Stimulated activated naive B cell treated with anti-CD40 and anti-IgM and Interleukin-4, amounts not matched to agents 10 μg/mL and 1 μg/mL and 100 μg/mL, for 72 hours (primary cell): ENCODE results near the gene FHIT.
A peak's percentile ranks its signal among the peaks of the same experiment; 100 is the strongest.

Source experiments
- ATAC-seq, 2 donors: fragments of 150-1000 bp; cut with Tn5 transposase; replicated peaks; 2 replicates each; pipeline ENCODE4 v1.10.0; 2021; ENCODE audit warnings: moderate library complexity in 1 of 2
- DNase-seq: peaks from one replicate; pipeline ENCODE4 v3.0.0; 2021
- H3K27ac Mint-ChIP-seq: one replicate; pipeline ENCODE4 v1.8.0; 2022; ENCODE audit warnings: mild to moderate bottlenecking, mixed read lengths
- H3K27me3 Mint-ChIP-seq, 2 donors: one replicate each; pipeline ENCODE4 v1.8.0; 2022; ENCODE audit warnings: mixed read lengths in 2 of 2
- H3K36me3 Mint-ChIP-seq, 2 donors: one replicate each; pipeline ENCODE4 v1.8.0; 2022; ENCODE audit warnings: mixed read lengths in 2 of 2, mild to moderate bottlenecking in 1 of 2
- H3K4me1 Mint-ChIP-seq, 2 donors: one replicate each; pipeline ENCODE4 v1.8.0; 2022; ENCODE audit warnings: mixed read lengths in 2 of 2, mild to moderate bottlenecking in 1 of 2
- H3K4me3 Mint-ChIP-seq, 2 donors: one replicate each; pipeline ENCODE4 v1.8.0; 2022; ENCODE audit warnings: mild to moderate bottlenecking in 2 of 2, mixed read lengths in 2 of 2, moderate library complexity in 1 of 2
- H3K9me3 Mint-ChIP-seq, 2 donors: one replicate each; pipeline ENCODE4 v1.8.0; 2022; ENCODE audit warnings: mixed read lengths in 2 of 2, mild to moderate bottlenecking in 1 of 2

FHIT gene

GRCh38 chr3:60652829-60653228 lies 598.4 kb downstream of the FHIT start:
- Mint-ChIP-seq H3K4me1 (peaks cover 7 to 15% of the 10 kb centered on the region in 2 donors), H3K9me3 (peaks cover 3 to 4% of the 10 kb centered on the region in 2 donors), H3K27ac (no peak overlapping the region), H3K27me3 (no peaks in the 10 kb centered on the region), H3K4me3 (no peak overlapping the region), H3K36me3 (peaks cover 0 to 4% of the 10 kb centered on the region in 2 donors)
- ATAC-seq (no peak), DNase-seq (no peak)

- no peak for DNase-seq
- ATAC-seq: no peak
- no peaks in the 10 kb centered on the region for H3K27me3 Mint-ChIP-seq
- peaks cover 0 to 4% of the 10 kb centered on the region in 2 donors for H3K36me3 Mint-ChIP-seq
- H3K4me3 Mint-ChIP-seq: no peak overlapping the region
- no peak overlapping the region for H3K27ac Mint-ChIP-seq
- H3K4me1 Mint-ChIP-seq: peaks cover 7 to 12% of the 10 kb centered on the region in 2 donors
- H3K9me3 Mint-ChIP-seq: peaks cover 3 to 4% of the 10 kb centered on the region in 2 donors
Observed at GRCh38 chr3:60651799-60652198, 599.5 kb downstream of the FHIT start.

- no peak overlapping the region for H3K4me3 Mint-ChIP-seq
- H3K27me3 Mint-ChIP-seq: no peaks in the 10 kb centered on the region
- H3K9me3 Mint-ChIP-seq: peaks cover 3 to 4% of the 10 kb centered on the region in 2 donors
- H3K4me1 Mint-ChIP-seq: peaks cover 7 to 12% of the 10 kb centered on the region in 2 donors
- DNase-seq: no peak
- no peak overlapping the region for H3K27ac Mint-ChIP-seq
- ATAC-seq: no peak
- H3K36me3 Mint-ChIP-seq: peaks cover 0 to 4% of the 10 kb centered on the region in 2 donors
Observed at GRCh38 chr3:60650171-60650570, 601.1 kb downstream of the FHIT start.

GRCh38 chr3:60645801-60646200 lies 605.5 kb downstream of the FHIT start:
- no peaks in the 10 kb centered on the region for H3K9me3 Mint-ChIP-seq
- H3K27me3 Mint-ChIP-seq: no peaks in the 10 kb centered on the region
- no peak overlapping the region for H3K4me3 Mint-ChIP-seq
- ATAC-seq (no peak), DNase-seq (no peak)
- no peaks in the 10 kb centered on the region for H3K4me1 Mint-ChIP-seq
- H3K27ac Mint-ChIP-seq: no peak overlapping the region
- no peaks in the 10 kb centered on the region for H3K36me3 Mint-ChIP-seq

GRCh38 chr3:60643831-60644230 lies 607.4 kb downstream of the FHIT start:
- no peaks in the 10 kb centered on the region for H3K27me3 Mint-ChIP-seq
- H3K27ac Mint-ChIP-seq: no peak overlapping the region
- no peak overlapping the region for H3K4me3 Mint-ChIP-seq
- DNase-seq (no peak), ATAC-seq (no peak)
- no peaks in the 10 kb centered on the region for H3K9me3 Mint-ChIP-seq
- H3K4me1 Mint-ChIP-seq: no peaks in the 10 kb centered on the region
- no peaks in the 10 kb centered on the region for H3K36me3 Mint-ChIP-seq

- no peak overlapping the region for H3K27ac Mint-ChIP-seq
- H3K9me3 Mint-ChIP-seq: no peaks in the 10 kb centered on the region
- H3K27me3 Mint-ChIP-seq: no peaks in the 10 kb centered on the region
- H3K4me1 Mint-ChIP-seq: no peaks in the 10 kb centered on the region
- DNase-seq (no peak), ATAC-seq (no peak)
- no peak overlapping the region for H3K4me3 Mint-ChIP-seq
- H3K36me3 Mint-ChIP-seq: no peaks in the 10 kb centered on the region
Observed at GRCh38 chr3:60641354-60641753, 609.9 kb downstream of the FHIT start.

- H3K36me3 Mint-ChIP-seq: no peaks in the 10 kb centered on the region
- H3K27ac Mint-ChIP-seq: no peak overlapping the region
- H3K4me1 Mint-ChIP-seq: no peaks in the 10 kb centered on the region
- H3K27me3 Mint-ChIP-seq: no peaks in the 10 kb centered on the region
- DNase-seq (no peak), ATAC-seq (no peak)
- H3K4me3 Mint-ChIP-seq: no peak overlapping the region
- H3K9me3 Mint-ChIP-seq: no peaks in the 10 kb centered on the region
Observed at GRCh38 chr3:60636846-60637245, 614.4 kb downstream of the FHIT start.

- Mint-ChIP-seq H3K27ac (no peak overlapping the region), H3K9me3 (no peaks in the 10 kb centered on the region), H3K4me3 (no peak overlapping the region), H3K27me3 (no peaks in the 10 kb centered on the region), H3K36me3 (no peaks in the 10 kb centered on the region), H3K4me1 (no peaks in the 10 kb centered on the region)
- no peak for ATAC-seq
- no peak for DNase-seq
Observed at GRCh38 chr3:60633644-60634043, 617.6 kb downstream of the FHIT start.

GRCh38 chr3:60631509-60631908 lies 619.7 kb downstream of the FHIT start:
- Mint-ChIP-seq H3K9me3 (no peaks in the 10 kb centered on the region), H3K27me3 (no peaks in the 10 kb centered on the region), H3K4me3 (no peak overlapping the region), H3K4me1 (no peaks in the 10 kb centered on the region), H3K36me3 (no peaks in the 10 kb centered on the region), H3K27ac (no peak overlapping the region)
- ATAC-seq (no peak), DNase-seq (no peak)

- H3K4me3 Mint-ChIP-seq: no peak overlapping the region
- no peaks in the 10 kb centered on the region for H3K9me3 Mint-ChIP-seq
- no peaks in the 10 kb centered on the region for H3K4me1 Mint-ChIP-seq
- DNase-seq (no peak), ATAC-seq (no peak)
- H3K27ac Mint-ChIP-seq: no peak overlapping the region
- H3K27me3 Mint-ChIP-seq: no peaks in the 10 kb centered on the region
- no peaks in the 10 kb centered on the region for H3K36me3 Mint-ChIP-seq
Observed at GRCh38 chr3:60630953-60631352, 620.3 kb downstream of the FHIT start.

GRCh38 chr3:60629816-60630215 lies 621.4 kb downstream of the FHIT start:
- H3K27me3 Mint-ChIP-seq: no peaks in the 10 kb centered on the region
- H3K9me3 Mint-ChIP-seq: no peaks in the 10 kb centered on the region
- ATAC-seq (no peak), DNase-seq (no peak)
- no peak overlapping the region for H3K27ac Mint-ChIP-seq
- H3K36me3 Mint-ChIP-seq: no peaks in the 10 kb centered on the region
- H3K4me1 Mint-ChIP-seq: no peaks in the 10 kb centered on the region
- no peak overlapping the region for H3K4me3 Mint-ChIP-seq

GRCh38 chr3:60622349-60622748 lies 628.9 kb downstream of the FHIT start:
- Mint-ChIP-seq H3K9me3 (peaks cover 3 to 6% of the 10 kb centered on the region in 2 donors), H3K4me3 (no peak overlapping the region), H3K4me1 (no peaks in the 10 kb centered on the region), H3K36me3 (no peaks in the 10 kb centered on the region), H3K27ac (no peak overlapping the region), H3K27me3 (no peaks in the 10 kb centered on the region)
- DNase-seq: no peak
- ATAC-seq: no peak

- Mint-ChIP-seq H3K4me1 (peaks cover 6 to 8% of the 10 kb centered on the region in 2 donors), H3K27me3 (no peaks in the 10 kb centered on the region), H3K27ac (no peak overlapping the region), H3K9me3 (peaks cover 3 to 6% of the 10 kb centered on the region in 2 donors), H3K36me3 (no peaks in the 10 kb centered on the region), H3K4me3 (no peak overlapping the region)
- DNase-seq: no peak
- no peak for ATAC-seq
Observed at GRCh38 chr3:60617188-60617587, 634.1 kb downstream of the FHIT start.

GRCh38 chr3:60613769-60614303 lies 637.4 kb downstream of the FHIT start:
- H3K27ac Mint-ChIP-seq: no peak overlapping the region

GRCh38 chr3:60610441-60611112 lies 640.7 kb downstream of the FHIT start:
- Mint-ChIP-seq H3K36me3 (no peaks in the 10 kb centered on the region), H3K27ac (no peak overlapping the region), H3K4me3 (no peak overlapping the region), H3K27me3 (no peaks in the 10 kb centered on the region), H3K4me1 (peaks cover 6 to 8% of the 10 kb centered on the region in 2 donors), H3K9me3 (no peaks in the 10 kb centered on the region)
- ATAC-seq: no peak
- DNase-seq: no peak

More at GRCh38 chr3:60613769-60614303, 637.4 kb downstream of the FHIT start:
- H3K27me3 Mint-ChIP-seq: no peaks in the 10 kb centered on the region
- peak; percentile 84 to 85 for ATAC-seq
- no peak overlapping the region for H3K4me3 Mint-ChIP-seq
- H3K4me1 Mint-ChIP-seq: peaks cover 6 to 8% of the 10 kb centered on the region in 2 donors
- H3K36me3 Mint-ChIP-seq: no peaks in the 10 kb centered on the region
- DNase-seq: no peak
- H3K9me3 Mint-ChIP-seq: no peaks in the 10 kb centered on the region
